ENCODE results near the gene MLXIPL. TPM values are rescaled to one million over a fixed set of nuclear protein-coding genes. Genes with fewer than 3 reads are reported as not detected.
A peak's percentile ranks its signal among the peaks of the same experiment; 100 is the strongest.

Gene MLXIPL
- total RNA-seq, 1 experiment from 2014 or later = 6.1 TPM

GRCh38 chr7:73606801-73607691, 17.3 kb downstream of the MLXIPL start:
- Mint-ChIP-seq H3K9me3 (no peaks in the 10 kb centered on the region), H3K4me3 (peak overlapping the region; percentile 47 to 76; a peak in 4 of 5 replicates), H3K27ac (no peak overlapping the region), H3K4me1 (peaks cover 4 to 15% of the 10 kb centered on the region in 2 experiments; a peak in 3 of 4 replicates), H3K36me3 (ENCODE audit: insufficient read depth in 1 of 3, low read depth in 3 of 3) (no peaks in the 10 kb centered on the region), H3K27me3 (ENCODE audit: low read depth) (peaks cover 20% of the 10 kb centered on the region)
- Histone ChIP-seq H4K8ac (replicated peaks; ENCODE audit: insufficient read length, low read depth, low read length) (no peak overlapping the region), H3K23me2 (ENCODE audit: insufficient read length, low read depth, low read length, poor library complexity, severe bottlenecking) (no peaks in the 10 kb centered on the region), H2BK20ac (ENCODE audit: low read depth, low read length, poor library complexity, severe bottlenecking) (no peak overlapping the region), H3K9ac (ENCODE audit: extremely low read depth, insufficient read length, low read length) (no peak overlapping the region), H3K23ac (ENCODE audit: insufficient read length, low read depth, low read length) (no peak overlapping the region), H2AFZ (ENCODE audit: low read length) (no peak overlapping the region), H4K91ac (ENCODE audit: insufficient read length, low read depth, low read length) (no peak overlapping the region), H4K20me1 (ENCODE audit: control insufficient read depth, insufficient read depth, insufficient read length) (peaks cover 3% of the 10 kb centered on the region), H3K14ac (ENCODE audit: insufficient read depth, low read length) (no peak overlapping the region), H2BK5ac (ENCODE audit: insufficient read length, low read length) (no peak overlapping the region), H3K18ac (ENCODE audit: insufficient read length, low read depth, low read length) (no peak overlapping the region), H3K56ac (ENCODE audit: insufficient read length, low read depth, low read length) (no peak overlapping the region), H3K4me2 (ENCODE audit: insufficient read depth, insufficient read length, low read length) (peak overlapping the region; percentile 55), H3K4me1 (ENCODE audit: insufficient read depth, low read length) (no peaks in the 10 kb centered on the region; the same call in 1 of the 2 replicates), H3K4ac (ENCODE audit: low read depth, low read length) (no peak overlapping the region), H4K5ac (ENCODE audit: insufficient read length, low read depth, low read length) (no peak overlapping the region), H3K27me3 (ENCODE audit: insufficient read depth, low read length) (no peaks in the 10 kb centered on the region), H2BK15ac (ENCODE audit: low read depth, low read length) (no peak overlapping the region), H3T11ph (ENCODE audit: low read length) (no peak overlapping the region), H3K79me1 (ENCODE audit: insufficient read depth, low read depth, low read length, poor library complexity, severe bottlenecking) (no peaks in the 10 kb centered on the region), H3K79me2 (ENCODE audit: insufficient read depth, low read length) (no peaks in the 10 kb centered on the region), H2AK5ac (ENCODE audit: insufficient read length, low read length) (no peak overlapping the region), H2BK120ac (ENCODE audit: low read depth, low read length, poor library complexity, severe bottlenecking) (no peak overlapping the region), H3K9me3 (ENCODE audit: control insufficient read depth, low read depth, low read length) (no peaks in the 10 kb centered on the region), H2BK12ac (ENCODE audit: insufficient read length, low read depth, low read length) (no peak overlapping the region), H3K27ac (ENCODE audit: insufficient read length, low read depth, low read length) (no peak overlapping the region)
- WGBS (ENCODE audit: extremely low coverage, insufficient read length, low lambda C conversion rate) = no CpG with 5 or more reads among the region's 36 CpGs
- DNase-seq = peak; percentile 85
- peak; percentile 99 for TF ChIP-seq CTCF (conservative IDR thresholded peaks at IDR 0.05)

Measured in H9 (cell line).